Activated gamma-delta T cell treated with Interleukin-2 at 50 U/mL for 16 hours (primary cell): ENCODE data around the gene AP3S2.
"Not testable (repeated sequence)": the region's sequence is repeated elsewhere in the genome, so short reads cannot be mapped to it uniquely, and the experiment has no call there.

Experiments
- DNase-seq: peaks from one replicate; pipeline ENCODE4 v3.0.0-alpha.2; 2020

The AP3S2 gene

DNA sequence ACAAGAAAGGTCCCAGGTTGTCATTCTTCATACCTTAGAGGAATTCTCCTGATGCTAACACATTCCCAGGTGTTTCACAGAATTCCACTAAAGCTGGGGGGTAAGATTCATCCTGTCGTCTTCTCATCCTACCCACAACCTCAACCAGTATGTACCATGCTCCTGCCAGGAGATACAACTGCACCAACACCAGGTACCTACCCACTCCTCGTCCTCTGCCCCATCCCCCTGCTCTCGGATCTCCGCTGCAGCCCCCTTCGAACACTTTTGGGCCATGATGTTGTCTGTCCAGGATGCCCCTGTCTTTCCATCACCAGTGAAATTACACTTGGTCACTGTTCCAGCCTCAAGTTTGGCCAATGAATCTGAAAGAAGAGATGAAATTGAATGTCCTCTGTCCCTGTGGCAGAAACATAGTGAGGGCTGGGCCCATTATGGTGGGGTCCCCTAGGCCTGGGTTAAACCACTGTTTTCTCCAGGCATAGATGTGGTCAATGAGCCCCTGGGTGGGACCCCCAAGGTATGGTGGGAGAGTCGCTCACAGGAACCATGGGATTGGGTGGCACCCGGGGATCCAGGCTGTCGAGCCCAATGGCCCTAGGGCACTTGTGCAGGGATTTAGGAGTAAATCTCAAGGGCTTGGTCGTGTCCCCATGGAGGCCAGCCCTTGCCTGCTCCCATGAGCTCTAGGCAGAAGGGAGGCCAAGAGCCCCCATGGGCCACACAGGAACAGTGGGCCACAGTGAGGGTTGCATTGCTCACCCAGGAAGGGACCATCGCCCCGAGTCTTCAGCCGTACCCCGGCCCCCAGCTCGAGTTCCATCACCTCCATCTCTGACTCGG lies 9.4 kb upstream of the AP3S2 start:
- DNase-seq = no peak

GRCh38 chr15:89900849-89901248 lies 7.1 kb upstream of the AP3S2 start:
- no peak for DNase-seq

DNA sequence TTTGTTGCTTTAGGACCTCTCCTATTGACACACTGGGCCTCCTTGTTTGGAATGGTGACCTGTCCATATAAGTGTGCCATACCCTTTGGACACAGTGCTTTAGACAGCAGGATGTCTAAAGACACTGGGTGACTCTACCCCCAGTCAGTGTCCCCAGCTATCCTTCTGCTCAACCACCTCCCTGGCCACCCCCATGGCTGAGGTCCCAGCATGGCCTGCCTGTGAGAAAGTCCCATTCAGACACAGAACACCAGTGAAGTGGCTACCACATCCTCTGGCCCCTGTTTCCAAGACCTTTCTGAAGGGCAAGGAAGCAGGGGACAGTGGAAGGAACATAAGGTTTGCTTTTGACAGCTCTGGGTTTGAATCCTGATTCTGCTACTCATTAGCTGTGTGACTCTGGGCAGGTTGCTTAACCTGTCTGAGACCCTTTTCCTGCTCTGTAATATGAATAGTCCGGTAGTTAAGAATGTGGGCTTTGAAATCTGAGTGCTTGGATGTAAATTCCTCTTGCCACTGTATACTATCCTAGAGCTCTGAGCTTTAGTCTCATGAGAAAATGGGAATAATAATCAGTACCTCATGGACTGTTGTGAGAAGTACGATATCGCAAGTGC lies 6.3 kb upstream of the AP3S2 start:
- no peak for DNase-seq

- DNase-seq = no peak
These were observed 5.6 kb upstream of the AP3S2 start for GRCh38 chr15:89899295-89899945.

GRCh38 chr15:89898614-89899294 lies 5.0 kb upstream of the AP3S2 start:
- peak; percentile 16 for DNase-seq

DNA sequence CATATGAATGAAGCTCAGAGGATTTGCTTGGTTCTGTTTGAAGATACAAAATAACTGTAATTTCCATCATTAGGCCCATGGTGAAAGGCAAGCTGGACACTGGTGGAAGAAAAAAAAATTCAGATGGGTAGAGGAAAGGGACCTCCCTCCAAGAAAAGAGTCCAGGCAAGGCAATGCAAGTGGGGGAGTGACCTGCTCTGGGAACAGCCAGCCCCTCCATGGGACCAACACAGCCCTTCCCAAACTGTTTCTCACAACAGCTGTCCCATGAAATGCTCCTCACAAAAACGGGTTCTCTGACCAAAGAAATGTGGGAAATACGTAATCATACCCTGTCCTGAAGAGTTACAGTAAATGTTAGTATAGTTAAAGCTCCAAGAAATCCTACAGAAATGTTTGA lies 4.4 kb upstream of the AP3S2 start:
- no peak for DNase-seq

GRCh38 chr15:89893027-89893426 lies 767 bp downstream of the AP3S2 start:
- DNase-seq = no peak

DNA sequence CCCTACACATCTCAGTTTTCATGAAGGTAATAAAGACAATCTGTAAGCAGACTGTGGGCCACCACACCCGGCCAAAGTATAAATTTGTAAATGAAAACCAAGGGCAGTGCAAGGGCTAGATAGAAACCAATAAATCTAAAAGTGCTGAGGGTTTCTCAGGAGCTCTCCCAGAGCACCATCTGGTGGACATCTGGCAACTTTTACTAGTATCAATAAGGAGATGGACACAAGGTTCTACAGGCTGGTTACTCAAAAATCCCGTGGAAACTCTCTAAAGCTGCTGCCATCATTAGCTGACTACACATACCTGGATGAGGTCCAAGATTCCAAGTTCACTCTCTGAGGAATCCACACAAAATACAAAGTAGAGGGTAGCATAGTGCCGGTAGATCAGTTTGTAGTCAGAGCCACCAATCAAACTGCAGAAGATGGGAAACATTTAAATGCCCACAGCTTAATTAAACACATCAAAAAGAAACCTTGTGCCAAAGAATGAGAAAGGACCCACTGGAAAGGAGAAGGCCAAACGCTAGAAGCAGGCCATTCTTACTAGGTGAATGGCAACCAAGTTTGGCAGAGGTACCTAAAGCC lies 5.5 kb downstream of the AP3S2 start:
- no peak for DNase-seq

DNA sequence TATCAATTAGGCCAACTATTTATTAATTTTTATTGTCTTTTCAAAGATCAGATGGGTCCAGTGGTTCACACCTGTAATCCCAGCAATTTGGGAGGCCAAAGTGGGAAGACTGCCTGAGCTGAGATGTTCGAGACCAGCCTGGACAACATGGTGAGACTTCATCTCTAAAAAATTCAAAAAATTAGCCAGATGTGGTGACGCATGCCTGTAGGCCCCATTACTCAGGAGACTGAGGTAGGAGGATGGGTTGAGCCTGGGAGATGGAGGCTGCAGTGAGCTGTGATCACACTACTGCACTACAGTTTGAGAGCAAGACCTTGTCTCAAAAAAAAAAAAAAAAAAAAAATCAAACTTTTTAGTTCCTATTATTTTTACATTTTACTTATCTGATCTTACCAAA lies 8.2 kb downstream of the AP3S2 start:
- no peak for DNase-seq

DNA sequence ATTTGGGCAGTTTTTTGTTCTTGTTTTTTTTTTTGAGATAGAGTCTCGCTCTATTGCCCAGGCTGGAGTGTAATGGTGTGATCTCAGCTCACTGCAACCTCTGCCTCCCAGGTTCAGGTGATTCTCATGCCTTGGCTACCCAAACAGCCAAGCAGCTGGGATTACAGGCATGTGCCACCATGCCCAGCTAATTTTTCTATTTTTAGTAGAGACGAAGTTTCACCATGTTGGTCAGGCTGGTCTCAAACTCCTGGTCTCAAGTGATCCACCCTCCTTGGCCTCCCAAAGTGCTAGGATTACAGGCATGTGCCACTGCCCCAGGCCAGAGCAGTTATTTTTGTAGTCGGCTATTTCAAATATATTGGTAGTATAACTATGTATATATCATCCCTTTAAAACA lies 8.6 kb downstream of the AP3S2 start:
- not testable (repeated sequence) for DNase-seq

DNA sequence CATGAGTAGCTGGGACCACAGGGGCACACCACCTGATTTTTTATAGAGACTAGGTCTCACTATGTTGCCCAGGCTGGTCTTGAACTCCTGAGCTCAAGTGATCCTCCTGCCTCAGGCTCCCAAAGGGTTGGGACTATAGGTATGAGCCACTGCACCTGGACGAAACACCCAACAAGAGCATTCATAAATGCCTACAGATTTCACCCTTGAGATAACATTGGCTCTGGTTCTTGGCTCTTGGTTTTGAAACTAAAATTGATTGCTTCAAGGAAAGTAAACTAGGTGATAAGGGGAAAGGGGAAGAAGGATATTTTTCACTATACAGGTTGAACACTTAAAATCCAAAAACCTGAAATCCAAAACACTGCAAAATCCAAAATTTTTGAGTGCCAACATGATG lies 10.3 kb downstream of the AP3S2 start:
- DNase-seq = no peak

DNA sequence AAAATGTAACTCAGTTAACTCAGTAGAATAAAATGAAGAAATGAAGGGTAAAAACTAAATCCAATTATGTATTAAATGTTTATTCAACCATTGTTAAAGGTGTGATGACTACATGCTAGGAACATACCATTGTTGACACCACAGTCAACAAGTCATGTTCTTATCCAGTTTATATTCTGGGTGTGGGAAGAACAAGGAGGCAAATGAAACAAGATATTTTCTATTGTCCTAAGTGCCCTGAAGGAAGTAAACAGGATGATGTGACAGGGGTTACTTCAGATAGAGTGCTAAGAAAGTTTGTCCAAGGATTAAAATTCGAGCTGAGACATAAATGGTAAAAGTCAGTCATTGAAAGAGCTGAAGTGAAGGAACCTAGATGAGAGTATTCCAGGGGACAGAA lies 13.1 kb downstream of the AP3S2 start:
- no peak for DNase-seq

- DNase-seq = no peak
These were observed 15.5 kb downstream of the AP3S2 start for GRCh38 chr15:89878323-89878722.

DNA sequence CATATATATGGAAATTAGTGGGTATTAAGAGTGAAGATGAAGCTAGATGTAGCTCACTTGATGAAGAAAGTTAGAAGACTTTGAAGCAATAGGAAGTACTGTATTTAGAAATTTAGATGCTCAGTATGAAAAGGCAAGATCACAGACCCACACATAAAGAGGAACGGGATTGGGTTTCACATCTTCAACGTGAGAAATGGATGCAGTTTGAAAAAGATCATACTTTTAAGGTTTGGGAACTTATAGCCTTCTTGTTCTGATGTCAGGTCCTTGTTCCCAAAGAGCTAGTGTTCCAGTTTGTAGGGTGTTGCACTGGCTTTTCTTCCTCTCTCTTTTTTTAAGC lies 16.7 kb downstream of the AP3S2 start:
- no peak for DNase-seq

DNA sequence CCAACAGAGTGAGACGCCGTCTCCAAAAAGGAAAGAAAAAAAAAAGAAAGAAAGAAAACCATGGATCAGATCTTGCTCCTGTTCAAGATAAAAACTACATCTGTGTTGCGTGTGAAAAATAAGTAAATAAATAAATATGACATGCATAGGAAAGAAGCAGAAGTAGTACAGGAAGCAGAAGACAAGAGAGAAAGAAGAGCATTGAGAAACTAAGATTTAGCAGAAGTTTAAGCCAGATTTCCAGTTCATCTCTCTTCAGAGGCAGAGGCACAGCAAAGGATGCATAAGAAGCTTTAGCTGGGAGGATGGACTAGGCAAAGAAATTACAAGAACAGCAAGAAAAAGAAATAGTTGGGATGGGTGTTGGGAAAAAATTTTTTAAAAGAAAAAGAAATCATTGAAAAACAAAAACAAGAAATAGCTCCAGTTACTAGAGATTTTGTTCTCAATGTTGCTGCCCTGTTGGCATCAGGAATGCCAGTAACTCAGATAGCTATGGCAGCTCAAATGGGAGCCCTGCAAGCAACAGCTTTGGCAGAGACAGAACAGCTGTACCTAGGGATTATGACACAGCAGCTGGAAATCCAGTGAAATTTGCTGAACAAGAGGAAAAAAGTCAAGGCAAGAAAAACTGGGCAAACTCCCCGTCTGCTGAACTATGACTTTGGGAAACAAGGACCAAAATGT lies 17.3 kb downstream of the AP3S2 start:
- no peak for DNase-seq

DNA sequence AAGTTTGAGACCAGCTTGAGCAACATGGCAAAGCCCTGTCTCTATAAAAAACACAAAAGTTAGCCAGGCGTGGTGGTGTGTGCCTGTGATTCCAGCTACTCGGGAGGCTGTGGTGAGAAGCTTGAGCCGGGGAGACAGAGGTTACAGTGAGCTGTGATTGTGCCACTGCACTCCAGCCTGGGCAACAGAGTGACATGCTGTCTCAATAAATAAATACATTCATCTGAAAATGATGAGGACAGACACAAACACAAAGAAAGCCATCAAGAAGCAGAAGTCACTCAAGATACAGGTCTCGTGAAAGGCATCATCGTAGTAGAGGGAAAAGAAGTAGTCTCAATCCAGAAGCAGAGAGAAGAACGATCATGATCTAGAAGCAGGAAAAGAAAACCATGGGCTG lies 18.1 kb downstream of the AP3S2 start:
- DNase-seq = no peak

DNA sequence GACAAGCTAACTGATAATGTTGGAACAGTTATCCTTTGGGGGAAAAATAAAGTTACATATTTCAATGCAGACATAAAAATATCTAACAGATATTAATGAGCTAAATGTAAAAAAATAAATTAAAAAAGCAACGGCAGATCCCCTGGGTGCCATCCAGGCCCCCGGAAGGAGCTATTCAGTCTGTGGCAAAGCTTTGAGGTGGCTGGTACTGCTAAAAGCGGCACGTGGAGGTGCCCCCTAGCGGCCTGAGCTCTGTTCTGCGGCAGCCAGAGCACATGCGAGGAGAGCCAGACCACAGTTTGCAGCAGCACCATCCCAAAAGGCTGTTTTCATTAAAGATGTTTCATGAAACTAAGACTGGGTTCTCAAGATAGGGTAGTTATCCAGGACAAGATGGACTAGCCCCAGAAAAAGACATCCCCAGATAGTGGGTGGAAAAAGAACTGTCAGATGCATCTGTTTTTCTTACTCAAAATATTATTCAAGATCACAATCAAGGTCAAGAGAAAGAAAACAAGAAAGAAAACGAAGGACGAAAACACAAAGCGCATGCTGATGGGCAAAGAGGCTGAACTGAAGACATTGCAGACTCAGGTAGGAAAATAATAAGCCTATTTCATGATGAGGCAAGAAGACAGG lies 18.7 kb downstream of the AP3S2 start:
- peak; percentile 82 for DNase-seq

- DNase-seq = no peak
These were observed 23.0 kb downstream of the AP3S2 start for GRCh38 chr15:89870688-89871288.

DNA sequence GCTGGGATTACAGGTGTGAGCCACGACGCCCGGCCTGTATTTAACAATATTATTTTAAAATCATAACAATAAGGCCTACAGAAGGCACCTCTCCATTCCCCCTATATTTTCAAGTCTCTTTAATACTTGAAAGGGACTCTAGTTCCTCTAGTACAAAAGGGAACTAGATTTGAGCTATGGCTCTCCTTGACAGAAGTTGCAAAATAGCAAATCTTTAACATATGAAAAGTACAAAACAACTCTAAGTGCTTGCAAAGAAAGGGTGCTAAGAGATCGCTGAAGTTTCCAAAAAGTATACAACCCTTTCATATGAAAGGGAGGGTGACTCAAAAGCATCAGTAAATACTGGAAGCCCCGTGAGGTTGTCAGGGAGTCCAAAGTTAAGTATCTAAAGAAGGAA lies 23.8 kb downstream of the AP3S2 start:
- no peak for DNase-seq

DNA sequence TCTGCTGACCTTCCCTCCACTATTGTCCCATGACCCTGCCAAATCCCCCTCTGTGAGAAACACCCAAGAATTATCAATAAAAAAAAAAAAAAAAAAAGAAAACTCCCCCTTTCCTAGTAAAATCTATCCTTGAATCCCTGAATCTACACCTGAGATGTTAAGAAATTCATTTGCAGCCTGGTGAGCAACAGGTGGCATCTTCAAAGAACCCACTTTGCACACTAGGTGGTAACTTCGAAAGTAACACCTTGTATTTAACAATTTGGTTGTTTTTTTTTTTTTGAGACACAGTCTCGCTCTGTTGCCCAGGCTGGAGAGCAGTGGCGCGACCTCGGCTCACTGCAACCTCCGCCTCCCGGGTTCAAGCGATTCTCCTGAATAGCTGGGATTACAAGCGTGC lies 24.3 kb downstream of the AP3S2 start:
- DNase-seq = not testable (repeated sequence)

- no peak for DNase-seq
These were observed 28.6 kb downstream of the AP3S2 start for GRCh38 chr15:89864958-89865739.
